Right lobe of liver (tissue), 4 donors: ENCODE results near the gene ZFAND3.

Source experiments
- CTCF ChIP-seq, 4 donors: fragments of 200-600 bp in 3 of 4; fragments of 450-650 bp in 1 of 4; IDR thresholded peaks; one replicate each; pipeline versions ENCODE4 v1.5.1 to v1.8.0; 2016 to 2022; ENCODE audit warnings: antibody characterized with exemption in 4 of 4, mild to moderate bottlenecking in 2 of 4
- POLR2A ChIP-seq: fragments of 450-650 bp; IDR thresholded peaks from one replicate; pipeline ENCODE4 v1.6.1; 2017; ENCODE audit warnings: antibody characterized with exemption, mild to moderate bottlenecking
- donor health status: DM: no; HTN: no; CAD: no.
- donor health status: DM: no; HTN: no; CAD: no.
- donor health status: DM: no; HTN: yes; CAD: no.

GRCh38 chr6:37864250-37864649 is 44.7 kb downstream of the ZFAND3 start:
- TF ChIP-seq CTCF (IDR thresholded peaks at IDR 0.05) (no peak), POLR2A (no peak)
